HG03378 (cell line): Measurements from ENCODE around the gene CDH7.

ENCODE experiments used
- ATAC-seq: cut with Tn5 transposase; IDR thresholded peaks from one replicate; pipeline ENCODE4 v1.9.1; 2021; ENCODE audit warnings: mild to moderate bottlenecking, moderate library complexity; ENCODE audit not compliant: unreplicated experiment

Gene CDH7

DNA sequence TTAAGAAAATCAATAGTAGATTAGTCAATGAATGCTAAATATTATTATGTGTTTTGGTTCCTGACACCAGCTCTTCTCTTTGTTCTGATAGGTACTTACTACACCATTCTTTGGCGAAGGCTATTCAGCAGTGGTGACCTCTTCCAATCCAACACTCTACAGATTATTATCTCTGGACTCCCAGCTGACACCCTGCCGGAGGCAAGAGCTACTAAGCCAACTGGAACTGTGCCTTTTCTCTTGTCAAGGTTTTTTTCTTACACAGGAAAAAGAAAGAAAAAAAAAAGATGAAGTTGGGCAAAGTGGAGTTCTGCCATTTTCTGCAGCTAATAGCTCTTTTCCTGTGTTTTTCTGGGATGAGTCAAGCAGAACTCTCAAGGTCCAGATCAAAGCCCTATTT, 11.7 kb downstream of the CDH7 start:
- no peak for ATAC-seq

DNA sequence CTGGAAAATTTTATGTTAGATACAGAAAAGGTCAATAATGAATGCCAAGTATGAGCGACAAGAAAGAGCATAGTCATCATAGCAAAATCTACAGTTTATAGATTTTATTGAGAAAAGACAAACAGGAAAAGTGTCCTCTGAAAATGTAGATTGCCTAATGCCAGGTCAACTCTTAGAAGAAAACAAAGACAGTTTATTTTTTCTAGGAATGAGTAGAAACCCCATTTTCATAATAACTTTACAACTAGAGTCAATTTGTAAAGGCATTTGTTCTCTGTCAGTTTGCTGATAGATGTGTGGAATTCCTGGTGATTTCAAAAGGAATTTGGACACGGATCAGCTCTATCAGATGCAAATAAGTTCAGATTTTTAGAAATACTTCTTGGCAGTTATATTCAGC, 16.6 kb downstream of the CDH7 start:
- no peak for ATAC-seq

DNA sequence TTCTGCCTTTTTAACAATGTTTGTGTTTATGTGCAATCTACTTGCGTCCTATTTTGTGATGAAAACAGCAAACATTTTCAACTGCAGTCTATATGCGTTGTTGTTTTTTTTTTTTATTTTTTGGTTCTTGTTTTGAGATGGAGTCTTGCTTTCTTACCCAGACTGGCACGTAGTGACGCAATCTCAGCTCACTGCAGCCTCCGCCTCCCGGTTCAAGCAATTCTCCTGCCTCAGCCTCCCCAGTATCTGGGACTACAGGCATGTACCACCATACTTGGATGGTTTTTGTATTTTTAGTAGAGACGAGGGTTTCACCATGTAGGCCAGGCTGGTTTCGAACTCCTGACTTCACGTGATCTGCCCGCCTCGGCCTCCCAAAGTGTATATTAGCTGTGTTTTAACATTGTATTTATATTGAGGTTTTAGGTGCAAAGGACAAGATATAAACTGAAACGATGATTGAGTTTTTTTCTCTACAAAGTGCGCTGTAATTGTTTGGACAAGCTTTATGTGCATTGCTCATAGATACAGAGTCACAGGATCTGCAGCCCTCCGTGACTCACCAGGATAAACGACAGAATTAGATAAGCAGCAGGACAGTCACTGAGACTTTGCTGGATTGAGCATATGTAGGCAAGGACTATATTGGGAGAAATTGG, 17.4 kb downstream of the CDH7 start:
- ATAC-seq: no peak

DNA sequence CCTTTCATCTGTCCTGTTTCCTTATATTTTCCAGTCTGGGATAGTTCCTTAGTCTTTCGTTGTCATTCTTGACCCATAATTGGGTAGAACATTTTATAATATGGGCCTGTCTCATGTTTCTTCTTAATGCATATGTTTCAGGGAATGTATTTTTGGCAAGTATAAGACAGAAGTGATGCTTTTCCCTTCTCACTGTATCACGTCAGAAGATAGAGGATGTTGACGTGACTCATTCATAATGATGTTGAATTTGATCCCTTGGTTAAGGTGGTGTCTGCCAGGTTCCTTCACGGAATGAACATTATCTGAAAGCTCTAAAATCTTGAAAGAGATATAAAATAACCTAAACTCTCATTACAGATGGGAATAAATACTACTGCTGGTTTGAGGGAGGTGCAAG, 18.8 kb downstream of the CDH7 start:
- no peak for ATAC-seq

DNA sequence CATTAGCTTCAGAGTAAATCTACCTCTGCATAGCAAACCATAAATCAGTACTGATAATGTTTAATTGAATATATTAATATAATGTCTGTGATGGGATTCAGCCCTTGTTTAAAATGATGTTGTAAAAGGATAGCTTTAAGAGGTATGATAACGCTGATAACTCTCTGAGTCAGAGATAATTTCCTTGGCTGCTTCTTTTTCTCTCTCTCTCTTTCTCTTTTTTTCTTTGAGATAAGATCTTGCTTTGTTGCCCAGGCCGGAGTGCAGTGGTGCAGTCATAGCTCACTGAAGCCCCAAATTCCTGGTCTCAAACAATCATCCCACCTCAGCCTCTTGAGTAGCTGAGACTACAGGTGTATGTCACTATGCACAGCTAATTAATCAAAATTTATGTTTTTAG, 35.7 kb downstream of the CDH7 start:
- ATAC-seq: no peak

DNA sequence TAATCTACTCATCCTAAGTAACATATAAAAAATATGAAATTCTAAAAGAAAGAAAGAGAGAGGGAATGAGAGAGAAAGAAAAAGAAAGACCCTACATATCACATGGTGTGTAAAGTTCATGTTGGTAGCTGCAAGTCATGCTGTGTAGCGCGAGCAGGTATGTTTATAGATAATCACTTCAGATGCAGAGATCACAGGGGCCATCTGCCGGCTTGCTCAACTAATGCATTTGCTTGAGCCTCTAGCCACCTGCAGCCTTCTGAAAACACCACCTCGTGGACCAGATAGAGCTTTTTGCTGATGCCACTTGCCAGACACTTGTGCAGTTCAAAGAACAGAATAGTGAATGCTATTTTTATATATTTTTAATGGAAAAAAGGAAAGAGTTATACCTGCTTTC, 37.6 kb downstream of the CDH7 start:
- ATAC-seq: no peak

DNA sequence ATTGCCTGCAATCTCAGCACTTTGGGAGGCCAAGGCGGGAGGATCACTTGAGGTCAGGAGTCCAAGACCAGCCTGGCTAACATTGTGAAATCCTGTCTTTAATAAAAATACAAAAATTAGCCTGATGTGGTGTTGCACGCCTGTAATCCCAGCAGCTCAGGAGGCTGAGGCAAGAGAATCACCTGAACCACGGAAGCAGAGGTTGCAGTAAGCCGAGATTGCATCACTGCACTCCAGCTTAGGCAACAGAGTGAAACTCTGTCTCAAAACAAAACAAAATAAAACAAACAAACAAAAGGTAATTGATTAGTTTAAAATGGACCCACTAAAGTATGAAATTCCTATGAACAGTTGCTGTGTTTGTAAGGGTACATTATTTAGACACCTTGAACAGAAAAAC, 39.8 kb downstream of the CDH7 start:
- no peak for ATAC-seq

DNA sequence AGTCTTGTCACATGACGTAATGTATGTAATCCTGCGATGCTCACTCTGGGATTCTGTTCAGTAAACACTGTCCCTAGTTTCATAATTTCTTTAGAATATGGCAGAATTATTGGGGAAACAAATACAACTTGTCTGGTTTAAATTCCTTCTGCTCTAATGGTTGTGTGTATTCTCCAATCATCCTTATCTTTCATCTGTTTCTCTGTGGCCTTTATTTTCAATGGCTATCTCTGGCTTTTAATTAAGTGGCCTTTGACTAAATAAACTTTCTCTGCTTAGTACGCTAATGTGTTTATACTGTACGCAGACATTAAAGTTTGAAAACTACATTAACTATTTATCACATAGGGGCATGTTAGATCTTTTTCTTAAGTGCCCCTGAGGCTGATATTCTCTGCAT, 40.9 kb downstream of the CDH7 start:
- no peak for ATAC-seq

DNA sequence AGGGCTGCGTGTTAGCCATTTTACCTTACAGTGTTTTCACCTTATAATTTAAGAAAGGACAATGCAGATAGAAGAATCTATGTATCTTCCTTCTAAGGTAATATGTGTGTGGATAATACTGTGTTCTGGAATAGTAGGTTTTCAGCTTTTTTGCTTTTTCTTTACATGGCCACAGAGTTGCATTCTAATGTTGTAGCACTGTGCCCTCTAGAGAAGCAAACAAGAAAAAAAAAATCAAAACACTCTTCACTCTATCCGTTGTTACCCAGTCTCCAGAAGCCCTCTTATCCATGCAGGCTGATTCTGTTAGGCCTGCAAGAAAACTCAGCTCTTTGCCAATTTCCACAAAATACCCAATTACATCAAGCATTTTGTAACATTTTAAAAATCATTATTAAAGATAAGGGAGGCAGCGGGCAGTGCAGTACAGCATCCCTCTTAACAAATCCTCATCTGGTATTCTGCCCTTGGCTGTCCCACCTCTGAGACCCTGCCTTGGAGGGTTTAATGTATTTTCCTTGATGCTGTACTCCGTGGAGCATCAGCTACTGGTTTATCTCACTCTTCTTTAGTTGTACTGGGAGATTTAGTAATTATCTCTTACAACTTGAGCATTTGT, 41.8 kb downstream of the CDH7 start:
- ATAC-seq: no peak

DNA sequence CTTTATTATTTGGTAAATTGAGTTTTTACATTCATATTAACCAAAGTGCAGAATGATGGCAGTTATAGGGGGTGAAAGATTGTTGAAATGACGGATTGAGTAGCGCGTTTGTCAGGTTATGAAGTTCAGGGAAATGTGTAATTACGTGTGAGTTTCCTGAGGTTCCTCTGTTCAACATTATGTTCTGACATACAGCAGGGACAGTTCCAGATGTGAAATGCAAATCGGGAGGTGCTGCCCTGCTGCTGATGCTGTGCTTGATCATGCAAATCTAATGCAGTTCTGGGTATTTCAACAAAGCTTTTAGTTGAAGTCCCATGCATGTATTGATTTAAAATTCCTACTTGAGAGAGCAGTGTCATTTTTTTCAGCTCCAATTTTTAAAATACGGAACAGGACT, 57.9 kb downstream of the CDH7 start:
- no peak for ATAC-seq

DNA sequence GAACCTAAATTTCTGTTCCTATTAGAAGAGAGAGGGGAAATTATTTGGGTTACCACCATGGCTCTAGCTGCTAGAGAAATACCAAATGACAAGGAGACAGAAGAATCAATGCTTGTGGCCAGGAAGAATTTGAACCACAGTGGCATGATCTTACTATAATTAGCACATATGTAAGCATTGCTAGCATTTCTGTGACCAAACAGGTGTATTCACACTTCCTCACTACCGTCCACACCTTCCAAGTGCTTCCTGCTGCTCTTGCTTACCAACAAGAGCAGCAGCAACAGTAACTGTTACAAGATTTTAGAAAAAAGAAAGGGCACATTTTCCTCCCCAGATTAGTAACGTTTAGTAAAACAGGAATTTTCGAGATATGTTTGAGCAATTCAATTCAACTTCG, 60.5 kb downstream of the CDH7 start:
- ATAC-seq: no peak

DNA sequence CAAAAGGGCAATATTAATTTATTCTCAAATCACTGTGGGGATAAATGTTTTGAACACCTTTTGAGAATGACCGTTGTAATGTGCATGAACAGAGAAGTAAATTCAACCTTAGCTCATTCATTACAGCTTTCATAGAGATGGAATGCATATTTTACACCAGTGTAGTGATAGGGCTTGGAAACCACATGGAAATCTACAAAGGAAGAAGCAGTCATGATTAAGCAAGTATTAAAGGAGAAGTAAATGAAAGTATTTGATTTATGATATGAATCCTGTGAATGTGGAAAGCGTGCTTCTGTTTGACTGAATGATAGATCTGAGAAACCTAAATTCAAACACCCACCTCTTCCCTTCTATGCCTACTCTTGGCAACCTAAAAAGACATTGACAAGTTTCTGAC, 64.7 kb downstream of the CDH7 start:
- no peak for ATAC-seq

DNA sequence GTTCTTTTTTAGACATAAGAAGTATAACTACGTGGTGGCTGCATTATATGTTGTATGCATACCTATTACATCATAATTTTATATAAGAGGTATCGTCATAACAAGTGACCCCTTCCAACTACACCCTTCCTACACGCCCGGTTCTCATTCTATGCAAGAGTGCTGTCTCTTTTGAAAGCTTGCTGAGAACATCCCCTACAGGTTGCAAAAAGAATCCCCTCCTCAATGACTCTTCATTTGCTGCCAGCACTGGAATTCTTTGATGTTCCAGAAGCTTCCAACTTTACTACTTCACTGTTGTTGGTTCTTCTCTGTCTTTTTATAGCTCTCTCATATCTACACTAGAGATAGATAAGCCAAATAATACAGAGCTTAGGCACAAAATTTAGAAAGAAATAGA, 66.4 kb downstream of the CDH7 start:
- ATAC-seq: no peak

DNA sequence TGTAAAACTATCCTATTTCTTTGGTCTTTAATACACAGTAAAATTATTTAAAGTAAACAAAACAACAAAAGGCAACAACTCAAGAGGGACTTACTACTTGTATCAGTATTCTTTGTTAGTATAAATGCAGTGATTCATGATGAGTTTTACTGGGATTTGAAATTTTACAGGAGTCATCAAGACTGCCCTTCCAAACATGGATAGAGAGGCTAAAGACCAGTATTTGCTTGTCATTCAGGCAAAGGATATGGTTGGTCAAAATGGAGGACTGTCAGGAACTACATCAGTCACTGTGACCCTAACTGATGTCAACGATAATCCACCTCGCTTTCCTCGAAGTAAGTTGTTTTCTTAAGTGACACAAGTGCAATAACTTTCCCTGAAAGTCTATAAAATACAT, 71.1 kb downstream of the CDH7 start:
- no peak for ATAC-seq

DNA sequence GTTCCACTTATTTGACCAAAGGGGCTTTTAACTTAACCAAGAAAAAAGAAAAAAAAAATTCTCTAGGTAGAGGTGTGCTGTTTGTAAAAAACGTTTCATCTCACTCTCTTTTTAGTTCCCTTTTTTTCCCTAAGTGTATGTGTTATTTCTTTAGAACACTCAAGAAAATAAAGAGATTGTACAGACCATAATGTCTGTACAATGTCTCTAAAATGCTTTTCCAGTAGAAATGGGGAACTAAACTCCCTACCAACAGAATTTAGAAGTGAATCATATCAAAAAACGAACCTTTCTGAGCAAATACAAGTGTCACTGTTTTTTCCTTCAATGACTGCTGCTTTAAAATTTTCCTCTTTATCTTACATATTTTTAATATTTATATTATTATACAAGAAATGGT, 72.0 kb downstream of the CDH7 start:
- no peak for ATAC-seq

DNA sequence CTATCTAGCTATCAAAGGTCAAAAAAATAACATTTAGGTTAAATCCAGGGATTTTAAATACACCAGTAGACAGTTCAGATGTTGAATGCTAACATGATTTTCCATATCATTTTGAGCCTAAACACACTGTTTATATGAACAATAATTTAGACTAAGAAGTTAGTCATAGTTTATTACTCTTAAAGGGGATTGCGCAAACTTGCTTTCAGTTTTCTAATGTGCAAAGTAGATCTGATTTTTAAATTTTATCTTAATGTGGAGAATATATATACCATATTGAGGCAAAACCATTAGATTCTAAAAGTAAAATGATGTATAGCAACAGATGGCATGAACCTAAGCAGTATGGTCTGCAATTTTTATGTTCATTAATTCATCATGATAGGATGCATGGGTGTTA, 76.6 kb downstream of the CDH7 start:
- no peak for ATAC-seq

DNA sequence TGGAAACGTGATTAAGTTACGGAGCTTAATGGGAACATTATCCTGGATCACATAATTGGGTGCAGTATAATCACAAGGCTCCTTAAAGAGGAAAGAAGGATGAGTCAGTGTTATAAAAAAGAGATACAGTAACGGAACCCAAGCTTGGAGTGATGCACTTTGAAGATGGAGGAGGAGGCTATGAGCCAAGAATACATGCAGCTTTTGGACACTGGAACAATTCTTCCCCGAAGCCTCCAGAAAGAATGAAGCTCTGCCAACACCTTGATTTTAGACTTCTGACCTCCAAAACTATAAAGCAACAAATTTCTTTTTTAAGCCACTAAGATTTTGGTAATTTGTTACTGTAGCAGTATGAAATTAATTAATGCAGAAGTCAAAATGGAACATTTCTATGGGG, 85.1 kb downstream of the CDH7 start:
- ATAC-seq: no peak

DNA sequence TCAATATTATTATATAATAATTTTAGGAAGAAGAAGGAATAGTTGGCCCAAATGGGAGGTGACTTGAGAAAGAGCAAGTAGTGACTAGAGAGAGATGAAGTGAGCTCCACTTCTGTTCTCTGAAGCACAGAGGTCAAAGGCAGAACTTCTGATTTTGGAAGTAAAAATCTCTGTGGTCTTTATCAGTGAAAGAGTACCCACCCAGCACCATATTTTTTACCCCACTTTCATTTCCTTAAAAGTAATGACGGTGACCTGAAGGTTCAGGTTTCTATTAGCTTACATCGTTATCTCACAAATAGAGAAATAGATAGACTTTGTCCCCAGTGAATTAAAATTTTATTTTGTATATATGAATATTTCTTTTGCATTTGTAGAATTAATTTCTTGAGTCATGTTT, 95.3 kb downstream of the CDH7 start:
- ATAC-seq: no peak

DNA sequence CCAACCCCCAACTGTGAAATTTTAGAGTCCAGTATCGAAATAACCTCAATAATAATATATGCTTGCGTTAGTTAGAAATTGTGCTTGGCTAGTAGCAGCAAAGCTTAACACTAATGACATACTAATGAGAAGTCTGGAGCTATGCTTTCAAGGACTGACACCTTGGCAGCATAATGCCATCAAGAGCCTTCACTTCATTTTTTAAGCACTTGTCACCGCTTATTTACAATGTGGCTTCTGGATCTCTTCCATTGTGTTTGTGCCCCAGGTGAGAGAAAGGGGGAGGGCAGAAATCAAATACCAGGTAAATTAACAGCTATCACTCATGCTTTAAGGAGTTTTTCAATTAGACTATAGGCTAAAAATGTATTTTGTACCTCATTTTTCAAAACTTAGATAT, 101.5 kb downstream of the CDH7 start:
- ATAC-seq: no peak

DNA sequence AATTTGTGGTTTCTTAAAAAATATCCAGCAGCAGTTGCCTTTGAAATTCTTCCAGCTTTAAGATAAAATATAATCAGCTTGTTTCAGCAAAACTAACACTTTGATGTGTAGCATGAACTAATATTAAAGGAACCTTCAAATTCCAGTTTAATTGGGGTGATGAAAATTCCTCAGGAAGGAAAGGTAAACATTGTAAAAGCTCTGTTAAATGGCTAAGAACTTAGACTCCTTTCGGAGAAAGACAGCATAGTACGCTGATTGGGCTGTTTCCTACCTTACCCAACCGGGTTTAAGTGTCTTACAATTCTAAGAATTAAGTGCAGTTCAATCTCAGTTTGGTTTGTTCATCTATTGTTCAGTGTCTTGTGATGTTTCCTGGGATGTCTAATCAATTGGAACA, 108.3 kb downstream of the CDH7 start:
- no peak for ATAC-seq

DNA sequence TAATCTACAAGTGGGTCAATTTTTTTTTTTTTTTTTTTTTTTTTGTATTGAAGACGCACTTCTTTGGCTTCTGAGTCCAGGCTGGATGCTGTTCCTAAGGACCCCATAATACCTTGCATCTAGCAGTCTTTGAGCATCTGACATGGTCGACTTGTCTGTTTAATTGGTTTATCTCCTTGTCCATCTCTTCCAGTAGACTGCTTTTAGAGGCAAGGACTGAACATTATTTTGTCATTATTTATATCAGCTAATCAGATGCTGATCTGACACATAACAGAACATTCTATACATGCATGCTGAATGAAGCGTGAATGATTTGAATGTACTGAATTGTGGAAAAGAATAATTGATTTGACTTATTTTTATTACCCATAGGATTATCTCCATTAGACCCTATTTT, 118.7 kb downstream of the CDH7 start:
- no peak for ATAC-seq

DNA sequence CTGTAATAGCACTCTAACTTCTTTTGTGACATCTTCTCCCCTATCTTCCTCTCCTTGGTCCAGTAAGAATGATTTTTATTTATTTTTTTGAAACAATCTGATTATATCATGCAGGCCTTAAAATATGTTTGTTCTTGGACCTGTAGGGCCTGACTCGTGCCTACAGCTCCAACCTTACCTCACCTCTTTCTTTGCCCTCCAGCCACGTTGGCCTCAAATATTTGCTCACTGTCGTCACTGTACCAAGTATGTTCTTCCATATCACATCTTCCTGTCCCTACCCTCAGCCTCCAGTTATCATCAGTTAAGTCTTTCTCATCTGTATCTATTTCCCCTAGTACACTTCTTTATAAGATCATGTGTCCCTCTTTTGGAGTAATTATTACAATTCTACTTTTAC, 125.5 kb downstream of the CDH7 start:
- no peak for ATAC-seq

DNA sequence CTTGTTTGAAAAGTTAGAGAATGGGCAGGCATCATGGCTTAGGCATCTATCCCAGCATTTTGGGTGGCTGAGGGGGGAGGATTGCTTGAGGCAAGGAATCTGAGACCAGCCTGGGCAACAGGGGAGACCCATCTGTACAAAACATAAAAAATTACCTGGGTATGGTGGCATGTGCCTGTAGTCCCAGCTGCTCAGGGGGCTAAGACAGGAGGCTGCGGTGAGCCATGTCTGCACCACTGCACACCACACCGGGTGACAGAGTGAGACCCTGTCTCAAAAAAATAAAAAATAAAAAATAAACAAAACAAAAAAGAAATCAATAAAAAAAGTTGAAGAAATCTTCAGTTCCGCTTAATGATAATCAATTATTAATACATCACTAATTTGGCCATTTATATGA, 146.5 kb downstream of the CDH7 start:
- ATAC-seq: no peak
